Panc1 (cell line): ENCODE data around the gene ELFN1. TPM values are rescaled to one million over a fixed set of nuclear protein-coding genes. Genes with fewer than 3 reads are reported as not detected.

ENCODE experiments used
- ATAC-seq: fragments of 200-7000 bp; cut with Tn5 transposase; 2 replicates; pipeline ENCODE4 v1.9.1; 2020; ENCODE audit warnings: mild to moderate bottlenecking, moderate library complexity
- BruUV-seq: library from RNA; stranded (reverse); fragments of 400-500 nt; replicated peaks from 2 replicates; lab custom pipeline; 2021; lab: Mats Ljungman, UMichigan
- CTCF ChIA-PET: fragments of 300-600 bp; sonication (Branson Sonifier 250); formaldehyde crosslinking; loops from one replicate; lab custom pipeline; 2022; ENCODE audit warnings: antibody characterized with exemption; lab: Charles Lee
- POLR2A ChIA-PET: fragments of 300-600 bp; sonication (Branson Sonifier 250); formaldehyde crosslinking; loops from one replicate; lab custom pipeline; 2022; ENCODE audit warnings: antibody characterized with exemption; lab: Charles Lee
- DNase-seq: peaks from one replicate; pipeline ENCODE4 v3.0.0-alpha.2; 2010; ENCODE audit warnings: low read depth, low spot score
- H3K27ac ChIP-seq: 2 replicates; pipeline ENCODE4 v1.5.1; 2011; ENCODE audit warnings: mild to moderate bottlenecking, low read length, inconsistent platforms
- H3K27me3 ChIP-seq: fragments of 200-500 bp; sonication (Bioruptor generic); 2 replicates; pipeline ENCODE4 v1.6.0; 2014; ENCODE audit warnings: low read length, inconsistent platforms; ENCODE audit not compliant: control insufficient read depth, insufficient read depth
- H3K36me3 ChIP-seq: fragments of 200-500 bp; sonication (Bioruptor generic); 2 replicates; pipeline ENCODE4 v1.5.1; 2014; ENCODE audit warnings: inconsistent platforms, mild to moderate bottlenecking, low read length, moderate library complexity; ENCODE audit not compliant: control insufficient read depth, insufficient read depth
- H3K4me1 ChIP-seq: 2 replicates; pipeline ENCODE4 v1.5.1; 2011; ENCODE audit warnings: inconsistent platforms, mild to moderate bottlenecking, low read length, moderate library complexity; ENCODE audit not compliant: control insufficient read depth, insufficient read depth
- H3K4me3 ChIP-seq, 2 experiments: 2 replicates each; pipeline ENCODE4 v1.5.1; 2011 to 2012; ENCODE audit warnings: low read depth in 2 of 2, low read length in 2 of 2, mild to moderate bottlenecking in 2 of 2, inconsistent platforms in 1 of 2, moderate library complexity in 1 of 2
- H3K9me3 ChIP-seq: fragments of 200-500 bp; sonication (Bioruptor generic); 2 replicates; pipeline ENCODE4 v1.5.1; 2014; ENCODE audit warnings: low read depth, mild to moderate bottlenecking, inconsistent platforms, low read length, moderate library complexity; ENCODE audit not compliant: control insufficient read depth, insufficient read depth
- CTCF ChIP-seq: fragments of 450-650 bp; IDR thresholded peaks from 2 replicates; pipeline ENCODE4 v1.5.1; 2017; ENCODE audit warnings: mild to moderate bottlenecking
- POLR2AphosphoS5 ChIP-seq: IDR thresholded peaks from 2 replicates; pipeline ENCODE4 v1.6.1; 2012; ENCODE audit warnings: mild to moderate bottlenecking, low read depth, low read length, moderate library complexity
- REST ChIP-seq, 2 experiments: IDR thresholded peaks; 2 replicates each; pipeline ENCODE4 v1.6.1; 2011 to 2012; ENCODE audit warnings: low read depth in 2 of 2, control low read depth in 1 of 2, low read length in 1 of 2, mild to moderate bottlenecking in 1 of 2, moderate library complexity in 1 of 2; ENCODE audit not compliant: insufficient read depth in 1 of 2
- SIN3A ChIP-seq: IDR thresholded peaks from 2 replicates; pipeline ENCODE4 v1.6.1; 2012; ENCODE audit warnings: low read depth, mild to moderate bottlenecking, low read length, moderate library complexity, borderline replicate concordance; ENCODE audit not compliant: insufficient read depth
- TCF7L2 ChIP-seq: IDR thresholded peaks from 2 replicates; pipeline ENCODE4 v1.6.1; 2011; ENCODE audit warnings: mild to moderate bottlenecking, low read depth, low read length, inconsistent platforms
- in situ Hi-C: cut with HindIII; loops from 2 replicates; pipeline ENCODE4 v1.10.0; 2016; ENCODE audit warnings: low sequenced_read_pairs, low pct_unique_long_range_greater_than_20kb
- intact Hi-C: fragments of 100-400 bp; cut with micrococcal nuclease; formaldehyde crosslinking; loops from one replicate; pipeline ENCODE4 v1.10.0; 2022; ENCODE audit not compliant: unreplicated experiment
- total RNA-seq: library from RNA; stranded (reverse); gene quantifications from one replicate; pipeline ENCODE4 v1.2.1, GENCODE V29; 2021; ENCODE audit not compliant: unreplicated experiment

Gene ELFN1
- total RNA-seq, 1 experiment from 2014 or later: 39.0 TPM

- TF ChIP-seq POLR2AphosphoS5 (no peak), TCF7L2 (no peak), CTCF (no peak), REST (IDR thresholded peaks at IDR 0.05; ENCODE audit: insufficient read depth in 1 of 2, low read depth in 2 of 2, low read length in 1 of 2) (0 out of 4 replicates have a peak, but pooled peaks of 1 of the 2 experiments have one; percentile 3), SIN3A (no peak)
- Histone ChIP-seq H3K4me3 (no peak overlapping the region), H3K36me3 (no peaks in the 10 kb centered on the region), H3K9me3 (peaks cover 22% of the 10 kb centered on the region; the same call in 1 of the 2 replicates), H3K27ac (no peak overlapping the region), H3K4me1 (0 out of 2 replicates have a peak, but pooled peaks cover 6% of the 10 kb centered on the region), H3K27me3 (no peaks in the 10 kb centered on the region)
- CTCF ChIA-PET: no interaction called here
- DNase-seq (no peak), ATAC-seq (no peak)
- POLR2A ChIA-PET: no interaction called here
- no TSS peak for BruUV-seq
- intact Hi-C loops (no loop called here), in situ Hi-C loops (no loop called here)
These were observed 9.4 kb downstream of the ELFN1 start for GRCh38 chr7:1679326-1679965.

- ChIA-PET POLR2A (no interaction called here), CTCF (no interaction called here)
- no TSS peak for BruUV-seq
- TF ChIP-seq SIN3A: no peak
- TF ChIP-seq CTCF: no peak
- TF ChIP-seq POLR2AphosphoS5: no peak
- H3K4me1 ChIP-seq: 0 out of 2 replicates have a peak, but pooled peaks cover 3% of the 10 kb centered on the region
- no peak for DNase-seq
- H3K27ac ChIP-seq: no peak overlapping the region
- in situ Hi-C loops (no loop called here), intact Hi-C loops (no loop called here)
- H3K27me3 ChIP-seq: no peaks in the 10 kb centered on the region
- H3K9me3 ChIP-seq: peaks cover 29% of the 10 kb centered on the region; the same call in 1 of the 2 replicates
- no peak for ATAC-seq
- no peaks in the 10 kb centered on the region for H3K36me3 ChIP-seq
- no peak overlapping the region for H3K4me3 ChIP-seq
These were observed 10.1 kb downstream of the ELFN1 start for GRCh38 chr7:1679966-1680730.
